Fibroblast of lung (primary cell): ENCODE measurements around the gene CDH4. TPM values are rescaled to one million over a fixed set of nuclear protein-coding genes. Genes with fewer than 3 reads are reported as not detected.

Source experiments
- DNase-seq, 2 donors: peaks; one replicate each; pipeline versions ENCODE4 v3.0.0 to v3.0.0-alpha.2; 2010; ENCODE audit warnings: low read depth in 2 of 2
- H2AFZ ChIP-seq: 2 replicates; pipeline ENCODE4 v1.5.1; 2012; ENCODE audit warnings: low read length, control low read depth, inconsistent platforms
- H3K27ac ChIP-seq: 2 replicates; pipeline ENCODE4 v1.5.1; 2011; ENCODE audit warnings: low read length, control low read depth; ENCODE audit not compliant: insufficient read depth
- H3K27me3 ChIP-seq: 2 replicates; pipeline ENCODE4 v1.5.1; 2011; ENCODE audit warnings: mild to moderate bottlenecking, low read length; ENCODE audit not compliant: control insufficient read depth, insufficient read depth
- H3K36me3 ChIP-seq: 2 replicates; pipeline ENCODE4 v1.5.1; 2011; ENCODE audit warnings: low read length; ENCODE audit not compliant: control insufficient read depth, insufficient read depth
- H3K4me1 ChIP-seq: 2 replicates; pipeline ENCODE4 v1.5.1; 2011; ENCODE audit warnings: low read length; ENCODE audit not compliant: control insufficient read depth, insufficient read depth; ENCODE audit errors: extremely low read depth
- H3K4me2 ChIP-seq: 2 replicates; pipeline ENCODE4 v1.5.1; 2011; ENCODE audit warnings: low read length, control low read depth; ENCODE audit not compliant: insufficient read depth; ENCODE audit errors: extremely low read depth
- H3K4me3 ChIP-seq, 4 experiments: fragments of 200-600 bp in 1 of 4; sonication (generic) in 1 of 4; replicated peaks in 1 of 4; 2 replicates each; pipeline ENCODE4 v1.5.1; 2011 to 2016; ENCODE audit warnings: low read length in 4 of 4, low read depth in 3 of 4, mild to moderate bottlenecking in 3 of 4, control low read depth in 2 of 4, inconsistent platforms in 1 of 4, mixed read lengths in 1 of 4; ENCODE audit not compliant: insufficient read depth in 1 of 4; ENCODE audit errors: control extremely low read depth in 1 of 4
- H3K79me2 ChIP-seq: 2 replicates; pipeline ENCODE4 v1.5.1; 2012; ENCODE audit warnings: mild to moderate bottlenecking, low read length, inconsistent platforms; ENCODE audit not compliant: control insufficient read depth, insufficient read depth
- H3K9ac ChIP-seq: 2 replicates; pipeline ENCODE4 v1.5.1; 2011; ENCODE audit warnings: mild to moderate bottlenecking, low read length, control low read depth; ENCODE audit not compliant: insufficient read depth
- H3K9me3 ChIP-seq: 2 replicates; pipeline ENCODE4 v1.5.1; 2012; ENCODE audit warnings: low read depth, low read length; ENCODE audit not compliant: control insufficient read depth, insufficient read depth
- H4K20me1 ChIP-seq: 2 replicates; pipeline ENCODE4 v1.5.1; 2011; ENCODE audit warnings: low read length; ENCODE audit not compliant: control insufficient read depth, insufficient read depth; ENCODE audit errors: extremely low read depth
- EZH2 ChIP-seq: IDR thresholded peaks from 2 replicates; pipeline ENCODE4 v1.5.1; 2012; ENCODE audit warnings: low read length, control low read depth, mild to moderate bottlenecking; ENCODE audit errors: missing control alignments
- polyA plus RNA-seq, 2 donors: library from polyadenylated mRNA; depleted of rRNA in 1 of 2; stranded (reverse) in 1 of 2; unstranded in 1 of 2; fragments of >200 nt; gene quantifications; 2 replicates each; pipeline ENCODE4 v1.2.1, GENCODE V29; 2011 to 2012; ENCODE audit warnings: missing spikeins in 1 of 2
- total RNA-seq: library from RNA; depleted of rRNA; stranded (reverse); fragments of >200 nt; gene quantifications from 2 replicates; pipeline ENCODE4 v1.2.1, GENCODE V29; 2014
- TF ChIP-seq, protein P1 (sequence below), 2 donors: IDR thresholded peaks in 1 of 2; conservative IDR thresholded peaks in 1 of 2; 1 replicate in 1 of 2; 2 replicates in 1 of 2; pipeline ENCODE4 v1.5.1; 2011 to 2012; ENCODE audit warnings: low read length in 2 of 2, control low read depth in 1 of 2, inconsistent platforms in 1 of 2, low read depth in 1 of 2, mild to moderate bottlenecking in 1 of 2

Gene CDH4
- total and polyA plus RNA-seq, 2 donors (not counting 1 experiment from before 2014, with no cell fraction given) = 4.8 to 6.8 TPM

- H3K4me1 ChIP-seq = no peaks in the 10 kb centered on the region
- H3K27ac ChIP-seq = no peak overlapping the region
- no peaks in the 10 kb centered on the region for H3K27me3 ChIP-seq
- H4K20me1 ChIP-seq = no peaks in the 10 kb centered on the region
- no peak overlapping the region for H3K9ac ChIP-seq
- no peak overlapping the region for H2AFZ ChIP-seq
- TF ChIP-seq, protein P1, sequence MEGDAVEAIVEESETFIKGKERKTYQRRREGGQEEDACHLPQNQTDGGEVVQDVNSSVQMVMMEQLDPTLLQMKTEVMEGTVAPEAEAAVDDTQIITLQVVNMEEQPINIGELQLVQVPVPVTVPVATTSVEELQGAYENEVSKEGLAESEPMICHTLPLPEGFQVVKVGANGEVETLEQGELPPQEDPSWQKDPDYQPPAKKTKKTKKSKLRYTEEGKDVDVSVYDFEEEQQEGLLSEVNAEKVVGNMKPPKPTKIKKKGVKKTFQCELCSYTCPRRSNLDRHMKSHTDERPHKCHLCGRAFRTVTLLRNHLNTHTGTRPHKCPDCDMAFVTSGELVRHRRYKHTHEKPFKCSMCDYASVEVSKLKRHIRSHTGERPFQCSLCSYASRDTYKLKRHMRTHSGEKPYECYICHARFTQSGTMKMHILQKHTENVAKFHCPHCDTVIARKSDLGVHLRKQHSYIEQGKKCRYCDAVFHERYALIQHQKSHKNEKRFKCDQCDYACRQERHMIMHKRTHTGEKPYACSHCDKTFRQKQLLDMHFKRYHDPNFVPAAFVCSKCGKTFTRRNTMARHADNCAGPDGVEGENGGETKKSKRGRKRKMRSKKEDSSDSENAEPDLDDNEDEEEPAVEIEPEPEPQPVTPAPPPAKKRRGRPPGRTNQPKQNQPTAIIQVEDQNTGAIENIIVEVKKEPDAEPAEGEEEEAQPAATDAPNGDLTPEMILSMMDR (conservative IDR thresholded peaks at IDR 0.05 in 1 of 2, IDR thresholded peaks at IDR 0.05 in 1 of 2; ENCODE audit: low read depth in 1 of 2, low read length in 2 of 2) = no peak
- TF ChIP-seq EZH2 = no peak
- DNase-seq = no peak
- no peaks in the 10 kb centered on the region for H3K9me3 ChIP-seq
- H3K4me3 ChIP-seq = no peak overlapping the region
- H3K79me2 ChIP-seq = no peaks in the 10 kb centered on the region
- H3K36me3 ChIP-seq = no peaks in the 10 kb centered on the region
- no peak overlapping the region for H3K4me2 ChIP-seq
Observed at GRCh38 chr20:61937146-61937962, 685.3 kb downstream of the CDH4 start.

- DNase-seq = no peak
- Histone ChIP-seq H3K4me3 (no peak overlapping the region), H3K4me1 (no peaks in the 10 kb centered on the region)
Observed at GRCh38 chr20:61937963-61938838, 686.1 kb downstream of the CDH4 start.

More at GRCh38 chr20:61937963-61938838, 686.1 kb downstream of the CDH4 start:
- Histone ChIP-seq H3K27ac (no peak overlapping the region), H3K27me3 (no peaks in the 10 kb centered on the region), H3K9ac (no peak overlapping the region), H3K4me2 (no peak overlapping the region), H3K9me3 (no peaks in the 10 kb centered on the region), H3K36me3 (no peaks in the 10 kb centered on the region), H2AFZ (no peak overlapping the region), H3K79me2 (no peaks in the 10 kb centered on the region), H4K20me1 (no peaks in the 10 kb centered on the region)
- no peak for TF ChIP-seq EZH2
- TF ChIP-seq, protein P1 (conservative IDR thresholded peaks at IDR 0.05 in 1 of 2, IDR thresholded peaks at IDR 0.05 in 1 of 2; ENCODE audit: low read depth in 1 of 2, low read length in 2 of 2) = no peak
